Natural killer cell (primary cell): ENCODE measurements around the gene RPL41. TPM values are rescaled to one million over a fixed set of nuclear protein-coding genes. Genes with fewer than 3 reads are reported as not detected.

Experiments
- ATAC-seq, 3 donors: fragments of 150-1000 bp in 2 of 3; fragments of 200-7000 bp in 1 of 3; cut with Tn5 transposase; 1 replicate in 1 of 3; 2 replicates in 2 of 3; pipeline ENCODE4 v1.10.0; 2021; ENCODE audit warnings: mild to moderate bottlenecking in 2 of 3, moderate library complexity in 2 of 3
- DNase-seq, 2 donors: peaks; one replicate each; pipeline versions ENCODE4 v3.0.0 to v3.0.0-alpha.2; 2013 to 2021; ENCODE audit warnings: mixed read lengths in 1 of 2
- H3K27ac ChIP-seq: one replicate; pipeline ENCODE4 v1.5.1; 2013; ENCODE audit warnings: mild to moderate bottlenecking, low read length
- H3K27me3 ChIP-seq: one replicate; pipeline ENCODE4 v1.6.1; 2013; ENCODE audit warnings: low read length; ENCODE audit not compliant: control insufficient read depth, insufficient read depth
- H3K36me3 ChIP-seq: one replicate; pipeline ENCODE4 v1.6.1; 2013; ENCODE audit warnings: low read length; ENCODE audit not compliant: control insufficient read depth, insufficient read depth
- H3K4me1 ChIP-seq: one replicate; pipeline ENCODE4 v1.6.1; 2013; ENCODE audit warnings: low read length; ENCODE audit not compliant: control insufficient read depth, insufficient read depth
- H3K4me3 ChIP-seq: one replicate; pipeline ENCODE4 v1.5.1; 2013; ENCODE audit warnings: low read length
- H3K9me3 ChIP-seq: one replicate; pipeline ENCODE4 v1.6.1; 2013; ENCODE audit warnings: low read length; ENCODE audit not compliant: control insufficient read depth, insufficient read depth
- H3K27ac Mint-ChIP-seq, 2 donors: one replicate each; pipeline ENCODE4 v1.8.0; 2022; ENCODE audit warnings: mild to moderate bottlenecking in 2 of 2, mixed read lengths in 2 of 2, moderate library complexity in 1 of 2
- H3K27me3 Mint-ChIP-seq, 2 donors: one replicate each; pipeline ENCODE4 v1.8.0; 2022; ENCODE audit warnings: low read depth in 2 of 2, mixed read lengths in 2 of 2
- H3K36me3 Mint-ChIP-seq: one replicate; pipeline ENCODE4 v1.8.0; 2022; ENCODE audit warnings: mixed read lengths
- H3K4me1 Mint-ChIP-seq, 2 donors: one replicate each; pipeline ENCODE4 v1.8.0; 2022; ENCODE audit warnings: mixed read lengths in 2 of 2
- H3K4me3 Mint-ChIP-seq: one replicate; pipeline ENCODE4 v1.8.0; 2022; ENCODE audit warnings: mild to moderate bottlenecking, moderate library complexity, mixed read lengths
- H3K9me3 Mint-ChIP-seq, 2 donors: one replicate each; pipeline ENCODE4 v1.8.0; 2022; ENCODE audit warnings: mixed read lengths in 2 of 2
- CTCF ChIP-seq: fragments of 200-600 bp; IDR thresholded peaks from one replicate; pipeline ENCODE4 v1.8.0; 2022; ENCODE audit warnings: antibody characterized with exemption
- WGBS: methylation state at CpG from one replicate; pipeline ENCODE4 v1.1.7; 2013; ENCODE audit warnings: missing lambda C conversion rate; ENCODE audit not compliant: insufficient coverage; 5-methylcytosine and 5-hydroxymethylcytosine counted together
- intact Hi-C: fragments of 100-400 bp; cut with micrococcal nuclease; formaldehyde crosslinking; loops from one replicate; pipeline ENCODE4 v1.14.2; 2022
- total RNA-seq, 4 donors: library from RNA; stranded (reverse); fragments of 120-200 nt in 1 of 4; gene quantifications; one replicate each; pipeline versions ENCODE4 v1.2.3 to v1.2.4, GENCODE V29; 2013 to 2022

The RPL41 gene
- total RNA-seq, 3 donors from 2014 or later (not counting 1 experiment from before 2014, with no cell fraction given), result 2,342 to 3,083 (median 3,009) TPM

- DNase-seq, result no peak
- WGBS, result no CpG with 5 or more reads among the region's 3 CpGs
- no peak overlapping the region for H3K4me3 ChIP-seq
- no peak overlapping the region for H3K4me3 Mint-ChIP-seq
- TF ChIP-seq CTCF, result no peak
- H3K9me3 ChIP-seq, result no peaks in the 10 kb centered on the region
- no peaks in the 10 kb centered on the region for H3K36me3 Mint-ChIP-seq
- H3K27me3 Mint-ChIP-seq, result peaks cover 7 to 21% of the 10 kb centered on the region in 2 donors
- H3K4me1 ChIP-seq, result peaks cover 20% of the 10 kb centered on the region
- no peak overlapping the region for H3K27ac ChIP-seq
- H3K4me1 Mint-ChIP-seq, result peaks cover 0 to 21% of the 10 kb centered on the region in 2 donors
- H3K9me3 Mint-ChIP-seq, result no peaks in the 10 kb centered on the region
- peaks cover 10% of the 10 kb centered on the region for H3K27me3 ChIP-seq
- no peaks in the 10 kb centered on the region for H3K36me3 ChIP-seq
- intact Hi-C loops, result no loop called here
- no peak for ATAC-seq
- H3K27ac Mint-ChIP-seq, result no peak overlapping the region
These were observed 33.5 kb upstream of the RPL41 start for GRCh38 chr12:56082967-56083366.

GRCh38 chr12:56084958-56085543 is 31.4 kb upstream of the RPL41 start:
- ATAC-seq (no peak), DNase-seq (peak in 1 of 2 donors; percentile 42)
- H3K36me3 ChIP-seq, result no peaks in the 10 kb centered on the region
- WGBS, result 88% methylated on average over 15 of the region's 15 CpGs
- no peaks in the 10 kb centered on the region for H3K9me3 ChIP-seq
- Mint-ChIP-seq H3K27me3 (peaks cover 7 to 16% of the 10 kb centered on the region in 2 donors), H3K9me3 (no peaks in the 10 kb centered on the region), H3K27ac (no peak overlapping the region), H3K4me3 (no peak overlapping the region), H3K4me1 (peaks cover 0 to 10% of the 10 kb centered on the region in 2 donors), H3K36me3 (no peaks in the 10 kb centered on the region)
- TF ChIP-seq CTCF, result no peak
- intact Hi-C loops, result no loop called here
- peaks cover 10% of the 10 kb centered on the region for H3K27me3 ChIP-seq
- peaks cover 7% of the 10 kb centered on the region for H3K4me1 ChIP-seq
- H3K27ac ChIP-seq, result no peak overlapping the region
- H3K4me3 ChIP-seq, result no peak overlapping the region

GRCh38 chr12:56086096-56086495 is 30.3 kb upstream of the RPL41 start:
- H3K4me1 Mint-ChIP-seq, result peaks cover 0 to 2% of the 10 kb centered on the region in 2 donors
- Histone ChIP-seq H3K9me3 (no peaks in the 10 kb centered on the region), H3K36me3 (no peaks in the 10 kb centered on the region), H3K27ac (no peak overlapping the region), H3K4me1 (no peaks in the 10 kb centered on the region), H3K27me3 (peaks cover under 1% of the 10 kb centered on the region), H3K4me3 (no peak overlapping the region)
- ATAC-seq (no peak), DNase-seq (no peak)
- intact Hi-C loops, result no loop called here
- no peak overlapping the region for H3K27ac Mint-ChIP-seq
- whole genome bisulfite sequencing, result no CpG with 5 or more reads among the region's 3 CpGs
- H3K9me3 Mint-ChIP-seq, result no peaks in the 10 kb centered on the region
- H3K36me3 Mint-ChIP-seq, result no peaks in the 10 kb centered on the region
- peaks cover 7 to 15% of the 10 kb centered on the region in 2 donors for H3K27me3 Mint-ChIP-seq
- no peak for TF ChIP-seq CTCF
- no peak overlapping the region for H3K4me3 Mint-ChIP-seq

DNA sequence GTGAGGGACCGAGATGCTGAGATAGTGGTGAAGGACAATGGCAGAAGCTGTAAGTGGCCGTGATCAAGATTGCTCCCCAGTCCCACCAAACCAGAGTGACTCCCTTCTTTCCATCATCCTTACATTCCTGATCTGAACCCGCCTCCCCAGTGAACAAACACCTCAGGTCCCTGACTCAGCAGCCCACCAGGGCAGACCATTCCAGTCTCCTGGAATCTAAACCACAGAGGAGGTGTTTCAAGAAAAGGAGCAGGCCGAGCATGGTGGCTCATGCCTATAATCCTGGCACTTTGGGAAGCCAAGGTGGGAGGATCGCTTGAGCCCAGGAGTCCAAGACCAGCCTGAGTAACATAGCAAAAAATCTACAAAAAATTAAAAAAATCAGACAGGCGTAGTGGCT is 29.8 kb upstream of the RPL41 start:
- DNase-seq (no peak), ATAC-seq (no peak)
- Histone ChIP-seq H3K27ac (no peak overlapping the region), H3K4me1 (no peaks in the 10 kb centered on the region), H3K36me3 (no peaks in the 10 kb centered on the region), H3K27me3 (no peaks in the 10 kb centered on the region), H3K9me3 (no peaks in the 10 kb centered on the region), H3K4me3 (no peak overlapping the region)
- H3K27ac Mint-ChIP-seq, result no peak overlapping the region
- H3K4me1 Mint-ChIP-seq, result no peaks in the 10 kb centered on the region
- intact Hi-C loops, result no loop called here
- no peaks in the 10 kb centered on the region for H3K36me3 Mint-ChIP-seq
- no peak overlapping the region for H3K4me3 Mint-ChIP-seq
- WGBS, result 87% methylated on average over 6 of the region's 6 CpGs
- no peak for TF ChIP-seq CTCF
- H3K9me3 Mint-ChIP-seq, result no peaks in the 10 kb centered on the region
- peaks cover 7 to 13% of the 10 kb centered on the region in 2 donors for H3K27me3 Mint-ChIP-seq
